HepG2 (cell line): Measurements from ENCODE around the gene UPB1. TPM values are rescaled to one million over a fixed set of nuclear protein-coding genes. Genes with fewer than 3 reads are reported as not detected.
A peak's percentile ranks its signal among the peaks of the same experiment; 100 is the strongest.

ENCODE experiments used
- AKAP8 ChIP-seq: sonication (generic); formaldehyde crosslinking; IDR thresholded peaks from 2 replicates; pipeline ENCODE4 v1.5.1; 2020; ENCODE audit warnings: mild to moderate bottlenecking, missing genetic modification reagents
- CBFB ChIP-seq: sonication (generic); formaldehyde crosslinking; IDR thresholded peaks from 2 replicates; pipeline ENCODE4 v1.4.0; 2020; ENCODE audit warnings: missing genetic modification reagents
- GFI1 ChIP-seq: sonication (generic); formaldehyde crosslinking; IDR thresholded peaks from 2 replicates; pipeline ENCODE4 v1.5.0; 2020; ENCODE audit warnings: missing genetic modification reagents, mild to moderate bottlenecking, borderline replicate concordance
- HDAC1 ChIP-seq: sonication (generic); formaldehyde crosslinking; IDR thresholded peaks from 2 replicates; pipeline ENCODE4 v1.5.1; 2020; ENCODE audit warnings: mild to moderate bottlenecking, missing genetic modification reagents
- HOXA5 ChIP-seq: sonication (generic); formaldehyde crosslinking; IDR thresholded peaks from 2 replicates; pipeline ENCODE4 v1.4.0; 2020; ENCODE audit warnings: missing genetic modification reagents
- IKZF1 ChIP-seq: fragments of 450-650 bp; IDR thresholded peaks from 2 replicates; pipeline ENCODE4 v1.7.1; 2016
- MED1 ChIP-seq: sonication (generic); formaldehyde crosslinking; IDR thresholded peaks from 2 replicates; pipeline ENCODE4 v1.4.0; 2020; ENCODE audit warnings: missing genetic modification reagents
- MNT ChIP-seq: fragments of 450-650 bp; IDR thresholded peaks from 2 replicates; pipeline ENCODE4 v1.6.1; 2016
- NFKBIZ ChIP-seq: IDR thresholded peaks from 2 replicates; pipeline ENCODE4 v1.6.1; 2018; ENCODE audit warnings: missing genetic modification reagents, missing compliant biosample characterization
- NR2F2 ChIP-seq: IDR thresholded peaks from 2 replicates; pipeline ENCODE4 v1.6.1; 2012; ENCODE audit warnings: low read depth, inconsistent platforms, borderline replicate concordance
- SNAPC4 ChIP-seq: sonication (generic); formaldehyde crosslinking; IDR thresholded peaks from 2 replicates; pipeline ENCODE4 v1.4.0; 2020; ENCODE audit warnings: mild to moderate bottlenecking, missing genetic modification reagents
- TFDP1 ChIP-seq: IDR thresholded peaks from 2 replicates; pipeline ENCODE4 v1.6.1; 2016; ENCODE audit warnings: missing compliant biosample characterization, missing genetic modification reagents, borderline replicate concordance
- TFE3 ChIP-seq: IDR thresholded peaks from 2 replicates; pipeline ENCODE4 v1.6.1; 2016
- TGIF2 ChIP-seq: IDR thresholded peaks from 2 replicates; pipeline ENCODE4 v1.6.1; 2016; ENCODE audit warnings: control low read depth, missing compliant biosample characterization
- ZNF710 ChIP-seq: sonication (generic); formaldehyde crosslinking; IDR thresholded peaks from 2 replicates; pipeline ENCODE4 v1.5.0; 2020; ENCODE audit warnings: mild to moderate bottlenecking, missing genetic modification reagents, borderline replicate concordance
- polyA plus RNA-seq, 8 experiments: library from polyadenylated mRNA; depleted of rRNA in 3 of 8; stranded (reverse) in 7 of 8; unstranded in 1 of 8; fragments of >200 nt; fragmentation: Illumina TruSeq in 4 of 8; extraction: Trizol in 4 of 8; gene quantifications; 2 replicates each; pipeline versions ENCODE4 v1.2.1 to v1.2.3, GENCODE V29; 2011 to 2016; ENCODE audit warnings: low read depth in 4 of 8, missing spikeins in 1 of 8, mixed read lengths in 1 of 8; ENCODE audit not compliant: insufficient read depth in 1 of 8
- total RNA-seq, 5 experiments: library from RNA; depleted of rRNA; stranded (reverse); fragments of >200 nt; fragmentation: Illumina TruSeq; extraction: Trizol; gene quantifications; 2 replicates each; pipeline ENCODE4 v1.2.3, GENCODE V29; 2016; ENCODE audit warnings: low read depth in 1 of 5

Gene UPB1
- total and polyA plus RNA-seq, 2 of the 13 experiments (the other 11 are each of a cell fraction or from before 2014, with no cell fraction given): 0.38 to 1.2 TPM

GRCh38 chr22:24504956-24505736 is 10.0 kb downstream of the UPB1 start (continued):
- TF ChIP-seq TFDP1 (CRISPR knock-in tag) (peak; percentile 68; the same call in 1 of the 2 replicates), AKAP8 (CRISPR knock-in tag) (peak; percentile 25; the same call in 1 of the 2 replicates), NR2F2 (peak; percentile 61; the same call in 1 of the 2 replicates), TGIF2 (CRISPR knock-in tag) (0 out of 2 replicates have a peak, but pooled peaks have one; percentile 37), HOXA5 (CRISPR knock-in tag) (peak; percentile 47; the same call in 1 of the 2 replicates), SNAPC4 (CRISPR knock-in tag) (no peak), CBFB (CRISPR knock-in tag) (peak; percentile 26; the same call in 1 of the 2 replicates), HDAC1 (peak; percentile 76; the same call in 1 of the 2 replicates), ZNF710 (CRISPR knock-in tag) (peak; percentile 99), MED1 (peak; percentile 93), NFKBIZ (CRISPR knock-in tag) (peak; percentile 78; the same call in 1 of the 2 replicates), MNT (0 out of 2 replicates have a peak, but pooled peaks have one; percentile 10), TFE3 (CRISPR knock-in tag) (peak; percentile 59), GFI1 (peak; percentile 97), IKZF1 (no peak)
